GM18951 (cell line): ENCODE measurements around the gene CDC7.

Source experiments
- POLR2A ChIP-seq: IDR thresholded peaks from 4 replicates; pipeline ENCODE4 v1.6.1; 2011; ENCODE audit warnings: mild to moderate bottlenecking; ENCODE audit not compliant: insufficient read length, insufficient read depth; ENCODE audit errors: extremely low read depth
- in situ Hi-C: fragments of 300-500 bp; cut with MboI; formaldehyde crosslinking; loops from one replicate; pipeline ENCODE4 v1.12.0; 2022; ENCODE audit warnings: low sequenced_read_pairs, mixed read lengths, inconsistent platforms; ENCODE audit not compliant: unreplicated experiment

CDC7 gene

GRCh38 chr1:91557039-91557690, 56.5 kb downstream of the CDC7 start:
- in situ Hi-C loops: no loop called here
- no peak for TF ChIP-seq POLR2A

DNA sequence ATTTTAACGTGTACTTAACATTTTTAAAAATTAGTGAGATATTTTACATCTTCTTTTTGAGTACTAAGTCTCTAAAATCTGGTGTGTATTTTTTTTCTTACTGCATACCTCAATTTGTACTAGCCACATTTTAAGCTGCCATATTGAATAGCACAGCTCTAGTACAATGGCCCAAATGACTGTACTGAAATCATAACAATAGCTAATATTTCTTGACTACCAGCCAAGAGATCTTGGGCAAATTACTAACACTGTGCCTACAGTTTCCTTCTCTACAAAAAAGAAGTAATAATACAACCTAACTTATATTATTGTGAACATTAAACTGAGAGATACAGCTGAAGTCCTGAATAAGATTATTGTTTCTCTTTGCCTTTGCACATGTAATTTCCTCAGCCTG, 57.2 kb downstream of the CDC7 start:
- TF ChIP-seq POLR2A: no peak
- in situ Hi-C loops: no loop called here

DNA sequence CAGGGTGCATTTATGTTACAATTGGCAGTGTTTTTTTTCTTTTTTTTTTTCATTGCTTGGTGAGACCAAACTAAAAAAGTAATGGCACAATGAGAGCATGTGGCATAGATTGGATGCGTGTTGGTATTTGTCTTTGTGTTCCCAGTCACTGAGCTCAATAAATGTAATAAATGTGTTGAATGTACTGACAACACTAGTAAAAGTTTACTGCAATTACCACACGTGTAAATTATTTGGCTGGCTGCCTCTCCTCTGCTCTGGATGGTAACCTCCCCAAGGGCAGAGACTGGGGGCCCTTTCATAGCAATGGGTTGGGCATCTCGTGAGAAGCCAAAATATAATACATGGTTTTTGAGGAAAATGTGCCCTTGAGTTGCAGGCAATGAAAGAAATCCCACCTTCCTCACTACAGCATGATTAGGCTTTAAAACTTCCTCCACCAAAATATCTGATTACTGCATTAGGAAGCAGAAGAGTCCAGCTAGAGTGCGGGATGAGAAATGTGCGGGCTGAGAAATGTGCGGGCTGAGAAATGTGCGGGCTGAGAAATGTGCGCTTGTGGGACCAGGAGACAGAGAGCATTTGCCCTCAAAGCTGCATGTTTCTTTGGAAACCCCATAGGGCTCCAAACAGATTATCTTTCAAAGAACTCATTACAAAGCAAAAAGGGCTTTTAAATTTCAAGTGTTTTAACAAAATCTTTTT, 58.5 kb downstream of the CDC7 start:
- in situ Hi-C loops: no loop called here
- no peak for TF ChIP-seq POLR2A

DNA sequence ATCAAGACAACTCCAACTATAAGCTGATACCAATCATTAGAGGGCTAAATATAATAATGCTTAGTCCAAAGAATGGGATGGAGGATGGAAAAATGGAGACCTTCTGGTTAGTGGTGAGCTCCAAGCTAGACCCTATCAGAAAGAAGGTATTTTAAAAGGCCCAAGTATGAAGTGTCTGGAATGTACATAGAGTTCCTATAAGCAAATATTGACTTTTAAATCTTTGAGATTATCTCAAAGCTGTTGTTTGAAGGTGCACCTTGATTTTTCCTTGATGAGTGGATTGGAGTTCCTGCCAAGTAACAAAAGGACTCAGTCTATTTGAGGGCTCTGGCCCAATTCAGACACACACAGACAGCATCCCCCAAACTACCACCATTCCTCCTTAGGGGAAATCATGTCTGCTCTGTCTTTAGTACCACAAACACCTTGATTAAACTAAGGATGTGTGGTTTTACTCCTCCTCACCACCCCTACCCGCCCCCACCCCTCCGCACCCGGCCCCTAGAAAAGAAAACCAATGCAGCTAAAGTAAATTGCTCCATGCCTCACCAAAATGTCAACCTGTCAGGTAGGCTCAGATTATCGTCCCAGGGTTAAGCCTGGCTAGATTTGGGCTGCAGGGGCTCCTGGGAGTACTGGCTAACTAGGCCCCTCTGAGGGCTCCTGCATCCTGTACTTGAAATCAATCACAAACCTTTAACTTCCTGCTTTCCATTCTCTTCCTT, 59.4 kb downstream of the CDC7 start:
- no peak for TF ChIP-seq POLR2A
- in situ Hi-C loops: no loop called here

GRCh38 chr1:91564888-91565701, 64.4 kb downstream of the CDC7 start:
- in situ Hi-C loops: no loop called here
- TF ChIP-seq POLR2A: no peak

DNA sequence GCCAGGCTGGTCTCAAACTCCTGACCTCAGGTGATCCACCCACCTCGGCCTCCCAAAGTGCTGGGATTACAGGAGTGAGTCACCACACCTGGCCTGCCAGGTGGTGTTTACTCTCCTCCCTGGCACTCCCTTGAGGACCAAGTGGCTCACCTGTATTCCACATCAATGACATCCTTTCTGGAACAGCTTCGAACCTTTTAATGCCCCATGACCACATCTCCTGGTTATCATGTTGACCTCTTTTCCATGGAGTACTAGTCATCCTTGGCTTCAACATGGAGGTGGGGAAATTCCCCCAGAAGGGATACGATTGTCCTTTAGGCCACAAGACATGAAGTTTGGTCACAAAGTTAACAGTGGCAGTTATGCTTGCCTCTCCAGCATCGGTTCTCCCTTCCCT, 66.9 kb downstream of the CDC7 start:
- TF ChIP-seq POLR2A: no peak
- in situ Hi-C loops: no loop called here

GRCh38 chr1:91568261-91568660, 67.6 kb downstream of the CDC7 start:
- TF ChIP-seq POLR2A: no peak

DNA sequence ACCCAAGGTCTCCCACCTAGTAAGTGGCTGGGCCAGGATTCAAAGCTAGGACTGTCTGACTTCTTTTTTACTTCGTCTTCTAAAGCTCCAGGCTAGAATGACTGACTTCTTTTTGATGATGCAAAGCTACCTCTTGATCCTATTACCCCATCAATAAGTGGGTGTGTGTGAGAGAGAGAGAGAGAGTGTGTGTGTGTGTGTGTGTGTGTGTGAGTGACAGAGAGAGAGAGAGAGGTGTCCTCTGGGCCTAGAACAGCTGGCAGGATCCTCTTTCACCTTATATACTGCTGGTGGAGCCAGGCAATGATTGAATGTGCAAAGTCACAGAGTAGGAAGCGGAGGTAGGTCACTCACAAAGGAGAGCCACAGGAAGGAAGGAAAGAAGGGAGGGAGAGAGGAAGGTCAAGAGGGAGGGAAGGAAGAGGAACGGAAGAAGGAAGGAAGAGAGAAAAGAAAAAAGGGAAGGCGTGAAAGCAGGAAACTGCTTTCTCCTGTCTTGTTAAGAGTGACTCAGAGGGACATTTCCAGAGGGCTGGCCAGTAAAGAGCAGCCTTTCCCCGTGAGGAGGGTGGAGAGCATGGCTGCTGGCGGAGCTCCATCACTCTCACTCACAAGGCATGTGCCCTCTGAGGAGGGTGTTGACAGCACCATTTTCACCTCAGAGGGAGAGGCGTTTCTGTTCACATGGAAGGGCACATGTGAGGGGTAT, 68.9 kb downstream of the CDC7 start:
- in situ Hi-C loops: no loop called here
- no peak for TF ChIP-seq POLR2A

More at GRCh38 chr1:91568261-91568660, 67.6 kb downstream of the CDC7 start:
- in situ Hi-C loops: no loop called here

GRCh38 chr1:91570120-91570448, 69.4 kb downstream of the CDC7 start:
- in situ Hi-C loops: no loop called here
- no peak for TF ChIP-seq POLR2A

- in situ Hi-C loops: no loop called here
- TF ChIP-seq POLR2A: no peak
Observed at GRCh38 chr1:91572044-91572443, 71.4 kb downstream of the CDC7 start.
